ENCODE results near the gene ATP4A.

ATP4A gene

DNA sequence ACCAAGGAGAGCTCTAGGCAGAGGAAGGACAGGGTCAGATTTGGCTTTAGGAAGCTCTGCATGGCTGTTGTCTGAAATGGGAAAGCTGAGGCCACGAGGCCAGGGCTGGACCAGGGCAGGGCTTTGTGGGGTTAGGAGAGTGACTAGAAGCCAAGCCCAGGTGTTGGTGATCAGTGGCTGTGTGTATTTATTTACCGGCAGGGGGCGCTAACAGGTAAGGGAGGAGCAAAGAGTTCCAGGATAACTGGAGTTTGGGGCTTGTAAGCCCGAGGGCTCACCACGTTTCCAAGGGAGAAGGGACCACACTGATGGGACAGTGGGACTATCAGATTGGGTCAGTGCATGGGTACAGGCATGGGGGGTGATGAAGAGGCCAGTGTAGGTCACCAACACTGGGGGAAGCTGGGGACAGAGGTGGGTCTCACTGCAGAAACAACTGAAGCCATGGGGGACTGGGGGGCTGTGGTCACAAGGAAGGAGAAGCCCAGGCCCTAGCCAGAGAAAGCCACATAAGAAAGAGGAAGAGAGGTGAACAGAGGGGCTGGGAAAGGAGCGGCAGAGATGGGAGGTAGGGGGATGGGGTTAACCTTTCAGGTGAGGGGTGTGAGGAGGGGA lies 14.2 kb downstream of the ATP4A start:
- DNase-seq (ENCODE audit: low read depth) = peak; percentile 32

DNA sequence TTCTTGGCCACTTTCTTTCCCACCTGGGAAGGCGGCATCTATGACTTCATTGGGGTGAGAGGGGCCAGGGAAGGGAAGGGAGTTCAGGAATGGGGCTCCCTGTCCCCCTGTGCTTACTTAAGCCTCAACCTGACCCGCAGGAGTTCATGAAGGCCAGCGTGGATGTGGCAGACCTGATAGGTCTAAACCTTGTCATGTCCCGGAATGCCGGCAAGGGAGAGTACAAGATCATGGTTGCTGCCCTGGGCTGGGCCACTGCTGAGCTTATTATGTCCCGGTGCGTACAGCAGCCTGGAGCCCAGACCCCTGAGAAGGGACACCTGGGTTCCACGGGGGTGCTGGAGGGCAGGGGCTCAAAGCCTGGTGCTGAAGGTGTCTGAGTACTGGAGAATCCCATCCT lies 16.9 kb downstream of the ATP4A start:
- no peak for DNase-seq (ENCODE audit: low read depth)

DNA sequence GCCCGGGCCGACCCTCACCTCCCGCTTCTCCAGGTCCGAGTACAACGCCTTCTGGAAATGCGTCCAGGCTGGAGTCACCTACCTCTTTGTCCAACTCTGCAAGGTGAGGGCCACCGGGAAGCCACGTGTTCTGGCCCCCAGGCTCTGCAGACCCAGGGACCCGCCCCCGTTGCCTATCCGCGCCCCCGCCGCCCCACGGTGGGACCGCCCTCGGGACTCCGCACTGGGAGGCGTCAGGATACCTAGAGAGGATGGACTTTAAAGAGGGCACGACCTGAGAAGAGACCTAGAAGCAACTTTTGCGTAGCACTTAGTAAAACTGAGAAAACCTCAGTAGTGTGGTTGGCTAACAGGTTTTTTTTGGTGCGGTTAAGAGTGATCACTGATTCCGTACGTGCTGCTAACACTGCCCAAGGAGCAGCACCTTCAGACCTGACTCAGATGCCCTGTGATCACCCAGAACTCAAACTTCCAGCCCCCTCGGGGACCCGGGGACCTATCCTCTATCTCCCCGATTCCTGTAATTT lies 17.5 kb downstream of the ATP4A start:
- no peak for DNase-seq (ENCODE audit: low read depth)

DNA sequence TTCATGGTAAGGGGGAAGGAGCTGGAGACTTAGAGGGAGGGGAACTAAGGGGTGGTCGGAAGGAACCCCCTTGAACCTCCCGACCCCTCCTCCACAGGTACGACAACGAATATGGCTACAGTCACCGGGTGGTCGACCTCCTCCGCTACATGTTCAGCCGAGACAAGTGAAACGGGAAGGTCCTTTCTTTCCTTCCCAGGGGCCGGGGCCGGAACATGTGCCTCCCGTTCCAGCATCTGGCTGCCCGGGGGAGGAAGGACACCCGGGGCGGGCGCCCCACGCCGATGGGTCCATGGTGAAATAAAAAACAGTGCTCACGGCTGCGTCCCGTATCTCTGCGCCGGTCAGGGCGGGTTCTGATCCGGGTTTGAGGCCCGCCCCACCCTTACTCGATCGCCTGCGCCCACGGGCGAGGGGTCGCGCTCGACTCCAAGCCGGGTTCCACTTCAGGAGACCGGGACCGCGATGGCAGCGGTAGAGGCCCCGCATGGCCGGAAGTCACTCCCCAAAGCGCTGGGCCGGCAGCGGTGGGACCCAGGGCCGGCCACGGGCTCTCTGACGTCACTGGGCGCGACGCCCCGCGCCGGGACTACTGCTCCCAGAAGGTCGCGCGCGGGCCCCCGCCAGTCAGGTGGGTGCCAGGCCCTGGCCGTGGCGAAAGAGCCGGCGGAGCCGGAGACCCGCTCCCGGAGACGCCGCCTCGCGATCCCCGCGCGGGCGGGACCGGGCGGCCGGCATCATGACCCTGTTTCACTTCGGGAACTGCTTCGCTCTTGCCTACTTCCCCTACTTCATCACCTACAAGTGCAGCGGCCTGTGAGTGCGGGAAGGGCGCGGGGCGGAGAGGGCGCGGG lies 18.2 kb downstream of the ATP4A start, which contains the start of gene TMEM147:
Gene TMEM147 (plus strand): TSS at position 626 of the 854 bp plus-strand sequence. CDS start 114 bp downstream, at position 740.
- peak; percentile 47 for DNase-seq (ENCODE audit: low read depth)

GRCh38 chr19:35544110-35544802 lies 19.2 kb downstream of the ATP4A start:
- DNase-seq (ENCODE audit: low read depth) = no peak

GRCh38 chr19:35543280-35544109 lies 20.0 kb downstream of the ATP4A start:
- DNase-seq (ENCODE audit: low read depth) = no peak

DNA sequence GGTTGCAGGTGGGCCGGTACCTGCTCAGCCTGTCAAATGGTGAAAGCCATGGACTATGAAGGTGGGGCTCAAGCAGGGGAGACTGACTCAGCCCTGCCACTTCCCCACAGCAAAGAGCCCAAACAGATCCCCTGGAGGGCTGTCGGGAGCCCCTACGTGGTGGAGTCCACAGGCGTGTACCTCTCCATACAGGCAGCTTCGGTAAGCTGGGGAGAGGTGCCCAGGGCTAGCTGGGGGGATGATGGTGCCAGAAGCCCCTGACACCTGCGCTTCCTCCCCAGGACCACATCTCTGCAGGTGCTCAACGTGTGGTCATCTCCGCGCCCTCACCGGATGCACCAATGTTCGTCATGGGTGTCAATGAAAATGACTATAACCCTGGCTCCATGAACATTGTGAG lies 21.2 kb downstream of the ATP4A start:
- no peak for DNase-seq (ENCODE audit: low read depth)

DNA sequence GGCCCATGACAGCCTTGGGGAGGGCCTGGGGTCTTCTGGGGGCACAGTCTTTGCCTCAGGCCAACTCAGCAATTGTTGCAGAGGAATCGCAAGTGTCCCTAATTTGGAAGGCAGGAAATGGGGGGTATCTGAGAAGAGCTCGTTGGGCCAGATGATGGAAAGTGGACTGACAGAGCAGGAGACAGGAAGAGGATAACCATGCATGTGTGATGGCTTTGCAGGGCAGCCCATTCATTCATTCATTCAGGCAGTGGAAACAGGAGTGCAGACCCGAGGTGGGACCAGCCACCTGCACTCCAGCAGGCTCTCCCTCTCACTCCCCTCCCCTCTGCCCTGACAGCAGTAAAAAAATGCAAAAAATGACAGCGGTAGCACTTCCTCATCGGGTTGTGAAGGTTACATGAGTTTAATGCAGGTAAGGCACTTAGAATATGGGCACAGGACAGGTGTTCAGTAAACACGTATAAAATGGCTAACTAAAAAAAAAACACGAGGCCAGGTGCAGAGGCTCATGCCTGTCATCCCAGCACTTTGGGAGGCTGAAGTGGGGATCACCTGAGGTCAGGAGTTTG lies 23.0 kb downstream of the ATP4A start:
- no peak for DNase-seq (ENCODE audit: low read depth)

DNA sequence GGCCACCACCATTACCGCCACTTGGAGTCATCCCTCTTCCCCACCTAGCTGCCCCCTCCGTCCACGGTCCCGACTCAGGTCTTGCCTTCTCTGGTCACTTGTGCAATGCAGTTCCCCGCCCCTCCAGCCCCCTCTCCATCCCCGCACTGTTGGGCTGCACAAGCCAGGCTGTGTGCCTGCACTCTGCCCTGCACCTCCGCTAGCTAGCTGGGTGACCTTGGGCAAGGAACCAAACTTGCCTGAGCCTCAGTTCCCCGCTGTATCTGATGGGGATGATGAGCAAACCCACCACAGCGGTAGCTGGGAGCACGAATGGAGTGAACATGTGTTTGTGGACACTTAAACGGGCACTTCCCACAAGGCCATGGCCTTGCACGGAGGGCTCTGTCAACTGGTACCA lies 23.6 kb downstream of the ATP4A start:
- no peak for DNase-seq (ENCODE audit: low read depth)

- DNase-seq (ENCODE audit: low read depth) = no peak
Measured at GRCh38 chr19:35539314-35539713, 24.1 kb downstream of the ATP4A start.

- DNase-seq (ENCODE audit: low read depth) = no peak
Measured at GRCh38 chr19:35534803-35535480, 28.5 kb downstream of the ATP4A start.

DNA sequence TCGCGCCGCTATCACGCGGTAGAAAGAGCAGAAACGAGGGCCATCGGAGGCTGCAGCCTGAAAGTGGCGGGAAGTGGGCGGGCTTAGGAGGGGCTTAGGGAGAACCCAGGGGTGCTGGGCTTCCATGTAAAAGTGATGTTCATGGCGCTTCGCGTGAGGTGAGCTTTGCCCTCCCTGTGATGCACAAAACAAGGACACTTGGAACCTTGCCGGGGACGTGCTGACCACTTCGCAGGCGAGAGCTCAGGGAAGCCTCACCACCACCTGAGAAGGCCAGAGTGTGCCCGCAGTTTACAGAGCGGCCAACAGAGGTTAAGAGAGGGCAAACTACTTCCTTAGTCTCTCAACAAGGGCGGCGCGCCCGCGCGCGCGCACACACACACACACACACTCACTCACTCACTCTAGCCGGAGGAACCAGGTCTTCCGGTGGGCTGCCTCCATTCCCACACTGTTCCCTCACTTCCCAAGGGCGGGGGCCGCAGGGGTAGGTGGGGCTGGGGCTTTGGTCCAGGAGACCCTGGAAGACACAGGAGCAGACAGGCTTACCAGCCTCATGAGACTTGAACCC lies 29.6 kb downstream of the ATP4A start:
- peak; percentile 21 for DNase-seq (ENCODE audit: low read depth)

DNA sequence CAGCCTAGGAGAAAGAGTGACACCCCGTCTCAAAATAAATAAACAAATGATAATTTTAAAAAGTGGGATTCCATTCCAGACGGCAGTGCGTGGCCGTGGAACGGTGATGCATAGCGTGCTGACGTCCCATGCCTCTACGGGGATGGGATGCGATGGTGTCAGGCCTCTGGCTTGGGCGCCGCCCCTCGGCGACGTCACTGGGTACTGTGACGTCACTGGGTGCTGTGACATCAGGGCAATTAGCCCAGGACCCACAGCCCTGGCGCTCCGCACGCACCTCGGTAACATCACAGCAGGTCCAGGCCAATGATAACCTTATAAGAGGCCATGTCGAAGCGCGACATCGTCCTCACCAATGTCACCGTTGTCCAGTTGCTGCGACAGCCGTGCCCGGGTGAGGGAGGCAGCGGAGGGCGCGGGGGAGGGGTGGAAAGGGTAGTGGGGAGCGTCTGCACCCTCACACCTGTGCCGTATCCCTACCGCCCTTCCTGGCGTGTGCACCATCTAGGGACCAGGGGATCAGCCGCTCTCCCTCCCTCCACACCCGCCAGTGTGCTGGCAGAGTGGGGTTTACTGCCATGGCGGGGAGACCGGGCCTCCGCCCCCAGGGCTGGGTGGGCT lies 30.1 kb downstream of the ATP4A start, which contains the start of gene GAPDHS:
Gene GAPDHS (plus strand): TSS at position 256 of the 621 bp plus-strand sequence. CDS start 72 bp downstream, at position 328.
- no peak for DNase-seq (ENCODE audit: low read depth)

DNA sequence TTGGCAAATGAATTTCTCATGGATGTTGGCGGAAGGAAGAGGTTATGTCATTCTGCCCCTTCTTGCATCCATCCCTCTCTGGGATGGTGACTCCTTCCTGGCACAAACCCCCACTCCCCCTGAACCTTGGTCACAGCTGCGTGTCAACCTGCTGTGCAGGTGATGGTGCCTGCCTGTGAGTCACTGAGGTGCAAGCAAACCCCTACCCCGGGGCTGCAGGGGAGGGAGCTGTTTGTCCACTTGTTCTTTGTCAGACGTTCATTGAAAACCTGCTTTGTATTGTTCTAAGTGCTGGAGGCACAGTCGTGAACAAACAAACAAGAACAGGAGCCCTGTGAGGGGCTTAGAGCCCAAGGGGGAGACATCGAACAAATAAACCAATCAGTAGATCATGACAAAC lies 32.2 kb downstream of the ATP4A start:
- no peak for DNase-seq (ENCODE audit: low read depth)

DNA sequence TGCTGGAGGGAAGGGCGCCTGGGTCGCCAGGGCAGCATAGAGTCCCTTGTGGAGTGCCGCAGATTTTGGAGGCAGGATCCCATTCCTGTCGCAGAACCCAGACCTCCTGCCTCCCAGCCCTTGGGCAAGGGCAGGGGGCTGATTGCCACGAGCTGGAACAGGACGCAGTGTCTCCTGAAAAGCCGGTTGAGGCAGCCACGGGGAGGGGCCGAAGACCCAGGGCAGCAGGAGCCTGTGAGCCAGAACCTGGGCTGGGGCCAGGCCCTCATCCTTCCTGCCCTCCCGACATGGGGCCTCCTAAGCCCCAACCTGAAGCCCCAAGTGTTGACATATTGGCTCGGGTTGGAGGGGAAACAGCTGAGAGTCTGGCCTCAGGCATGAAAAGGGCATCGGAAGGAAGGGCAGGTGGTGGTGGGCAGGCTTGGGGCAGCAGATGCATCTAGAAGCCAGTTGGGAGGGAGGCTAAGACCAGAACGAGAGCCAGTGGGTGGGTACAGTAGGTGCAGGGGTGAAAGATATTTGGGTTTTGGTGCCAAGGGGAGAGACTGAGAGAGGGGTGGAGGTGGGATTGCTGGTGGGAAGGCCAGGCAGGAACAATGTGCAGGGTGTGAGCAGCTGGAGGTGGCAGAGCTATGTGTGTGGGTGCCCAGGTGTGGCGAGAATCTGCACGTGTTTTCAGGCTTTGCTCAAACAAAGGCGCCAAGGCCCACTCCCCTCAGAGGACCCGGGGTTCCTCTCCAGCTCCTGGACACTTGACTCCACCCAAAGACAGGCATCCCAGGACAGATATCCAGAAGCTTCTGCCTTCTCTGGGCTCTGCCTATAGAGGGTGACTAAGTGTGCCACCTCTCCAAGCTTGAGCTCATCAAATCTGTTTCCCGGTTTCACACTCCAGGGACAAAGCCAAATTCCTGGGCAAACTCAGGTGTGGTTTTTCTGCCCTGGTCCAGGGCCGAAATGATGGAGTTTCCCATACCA lies 33.9 kb downstream of the ATP4A start:
- no peak for DNase-seq (ENCODE audit: low read depth)

DNA sequence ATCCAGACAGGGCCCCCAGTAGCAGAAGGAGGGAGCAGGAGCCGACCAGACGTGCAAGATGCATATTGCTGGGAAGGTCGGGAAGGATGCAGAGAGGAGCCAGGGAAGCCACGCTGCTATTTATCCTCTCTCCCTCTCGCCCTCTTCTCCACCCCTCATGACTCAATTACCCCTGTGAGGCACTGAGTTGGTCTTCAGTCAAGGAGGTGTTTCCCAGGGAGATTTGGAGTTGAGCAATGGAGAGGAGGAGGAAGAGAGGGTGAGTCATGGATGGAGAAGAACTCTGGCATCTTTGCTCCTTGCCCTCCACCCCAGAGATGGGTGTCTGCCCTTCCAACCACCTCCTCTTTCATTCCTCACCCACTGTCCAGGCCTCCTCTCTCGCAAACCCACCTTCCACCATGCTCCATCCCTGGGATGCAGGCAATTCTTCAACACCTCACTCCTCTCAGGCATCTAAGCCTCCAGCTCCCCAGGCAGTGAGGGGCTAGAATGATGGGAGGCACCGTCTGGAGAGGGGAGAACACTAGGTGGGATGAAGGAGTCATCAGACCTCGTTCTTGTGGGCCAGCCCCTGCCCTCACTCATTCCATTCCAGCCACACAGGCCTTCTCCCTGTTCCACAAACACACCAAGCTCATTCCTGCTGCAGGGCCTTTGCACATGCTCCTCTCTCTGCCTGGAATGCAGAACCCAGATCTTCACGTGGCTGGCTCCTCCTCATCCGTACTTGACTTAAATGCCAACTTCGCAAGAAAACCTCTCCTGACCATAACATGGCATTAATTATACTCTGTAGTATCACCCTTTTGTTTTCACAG lies 35.0 kb downstream of the ATP4A start, which contains the start of gene SBSN:
Gene SBSN (minus strand): TSS at position 94 of the 821 bp plus-strand sequence. CDS start 30 bp downstream, at position 64.
- no peak for DNase-seq (ENCODE audit: low read depth)

- no peak for DNase-seq (ENCODE audit: low read depth)
Measured at GRCh38 chr19:35525873-35526272, 37.6 kb downstream of the ATP4A start.
